Glomerular visceral epithelial cell (primary cell): ENCODE measurements around the gene ZBTB34.
"Not testable (repeated sequence)": the region's sequence is repeated elsewhere in the genome, so short reads cannot be mapped to it uniquely, and the experiment has no call there.

ENCODE experiments used
- DNase-seq: peaks from one replicate; pipeline ENCODE4 v3.0.0-alpha.2; 2016; ENCODE audit errors: extremely low spot score

ZBTB34 gene, protein sequence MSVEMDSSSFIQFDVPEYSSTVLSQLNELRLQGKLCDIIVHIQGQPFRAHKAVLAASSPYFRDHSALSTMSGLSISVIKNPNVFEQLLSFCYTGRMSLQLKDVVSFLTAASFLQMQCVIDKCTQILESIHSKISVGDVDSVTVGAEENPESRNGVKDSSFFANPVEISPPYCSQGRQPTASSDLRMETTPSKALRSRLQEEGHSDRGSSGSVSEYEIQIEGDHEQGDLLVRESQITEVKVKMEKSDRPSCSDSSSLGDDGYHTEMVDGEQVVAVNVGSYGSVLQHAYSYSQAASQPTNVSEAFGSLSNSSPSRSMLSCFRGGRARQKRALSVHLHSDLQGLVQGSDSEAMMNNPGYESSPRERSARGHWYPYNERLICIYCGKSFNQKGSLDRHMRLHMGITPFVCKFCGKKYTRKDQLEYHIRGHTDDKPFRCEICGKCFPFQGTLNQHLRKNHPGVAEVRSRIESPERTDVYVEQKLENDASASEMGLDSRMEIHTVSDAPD

DNA sequence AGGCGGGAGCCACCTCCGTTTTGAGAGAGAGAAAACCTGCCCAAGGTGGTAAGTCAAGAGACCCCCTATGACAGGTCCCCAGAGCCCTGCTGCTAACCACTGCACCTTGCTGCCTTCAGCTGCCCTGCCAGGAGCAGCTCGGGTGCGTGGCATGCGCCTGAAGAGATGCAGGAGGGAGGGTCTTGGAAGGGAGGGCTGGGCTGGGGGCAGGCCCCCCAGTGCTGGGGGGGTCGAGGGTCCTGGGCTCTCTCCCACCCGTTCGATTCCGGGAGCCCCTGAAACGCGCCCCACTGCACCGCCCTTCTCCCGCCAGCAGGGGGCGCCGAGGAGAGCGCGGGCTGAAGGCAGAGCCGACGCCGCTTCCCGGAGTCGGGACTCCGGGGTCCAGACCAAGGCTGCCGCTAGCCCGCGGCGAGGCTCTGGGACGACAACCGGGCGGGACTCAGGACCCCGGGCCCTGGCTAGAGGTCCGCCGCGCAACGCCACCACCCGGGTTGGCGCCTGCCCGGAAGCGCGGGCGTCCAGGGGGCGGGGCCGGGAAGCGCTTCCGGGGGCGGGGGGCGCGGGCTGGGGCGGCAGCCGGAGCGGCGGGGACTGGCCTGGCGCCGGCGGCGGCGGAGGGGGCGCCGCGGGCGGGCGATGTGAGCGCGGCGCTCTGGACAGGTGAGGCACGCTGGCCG, at the start of gene ZBTB34:
TSS of gene ZBTB34 (plus strand) at position 563 of the 680 bp plus-strand sequence. CDS start 18,761 bp downstream, outside the sequence.
- DNase-seq: peak; percentile 73

DNA sequence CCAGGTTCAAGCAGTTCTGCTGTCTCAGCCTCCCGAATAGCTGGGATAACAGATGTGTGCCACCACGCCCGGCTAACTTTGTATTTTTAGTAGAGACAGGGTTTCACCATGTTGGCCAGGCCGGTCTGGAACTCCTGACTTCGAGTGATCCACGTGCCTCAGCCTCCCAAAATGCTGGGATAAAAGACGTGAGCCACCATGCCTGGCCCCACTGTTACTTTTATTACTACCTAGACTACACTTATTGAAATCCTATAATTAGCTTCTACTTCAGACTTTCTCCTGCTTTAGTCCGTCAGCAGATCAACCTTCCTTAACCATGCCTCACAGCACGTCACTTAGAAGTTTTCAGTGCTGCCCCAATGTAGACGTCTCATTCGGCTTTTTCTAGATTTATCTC, 47.4 kb upstream of the ZBTB34 start:
- no peak for DNase-seq

DNA sequence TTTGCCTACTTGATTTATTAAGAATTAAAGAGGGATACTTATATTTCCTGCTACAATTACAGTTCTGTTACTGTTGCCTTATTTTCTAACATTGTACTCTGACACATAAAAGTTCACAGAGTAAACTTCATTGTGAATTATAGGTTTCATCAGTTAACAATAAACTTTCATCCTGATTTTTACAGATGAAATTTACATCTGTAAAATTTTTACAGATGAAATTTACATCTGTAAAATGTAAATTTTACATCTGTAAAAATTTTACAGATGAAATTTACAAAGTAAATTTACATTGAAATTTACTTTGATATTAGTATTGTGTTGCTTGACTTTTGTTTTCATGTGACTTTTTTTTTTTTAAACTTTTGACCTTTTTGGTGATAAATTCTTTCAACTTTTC, 46.3 kb upstream of the ZBTB34 start:
- DNase-seq: no peak

DNA sequence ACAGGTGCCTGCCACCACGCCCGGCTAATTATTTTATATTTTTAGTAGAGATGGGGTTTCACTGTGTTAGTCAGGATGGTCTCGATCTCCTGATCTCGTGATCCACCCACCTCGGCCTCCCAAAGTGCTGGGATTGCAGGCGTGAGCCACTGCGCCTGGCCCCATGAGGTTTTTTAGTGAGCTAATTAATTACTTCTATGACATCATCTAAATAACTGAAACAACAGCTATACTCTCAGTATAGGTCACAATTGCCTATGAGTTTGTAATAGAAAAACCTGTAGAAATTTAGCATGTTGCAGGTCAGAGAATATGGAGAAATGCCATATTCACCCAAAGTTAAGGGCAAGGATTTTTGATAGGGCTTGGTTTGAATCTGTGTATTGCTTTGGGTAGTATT, 42.8 kb upstream of the ZBTB34 start:
- not testable (repeated sequence) for DNase-seq

DNA sequence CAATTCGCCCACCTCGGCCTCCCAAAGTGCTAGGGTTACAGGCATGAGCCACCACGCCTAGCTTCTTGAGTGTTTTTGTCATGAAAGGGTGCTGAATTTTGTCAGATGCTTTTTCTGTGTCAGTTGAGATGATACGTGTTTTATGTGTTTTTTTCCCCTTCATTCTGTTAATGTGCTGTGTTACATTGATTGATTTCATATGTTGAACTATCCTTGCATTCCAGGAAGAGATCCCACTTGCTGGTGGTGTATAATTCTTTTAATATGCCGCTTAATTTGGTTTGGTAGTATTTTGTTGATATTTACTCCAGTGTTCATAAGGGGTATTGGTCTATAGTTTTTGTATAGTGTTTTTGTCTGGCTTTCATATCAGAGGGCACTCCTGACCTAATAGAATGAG, 42.0 kb upstream of the ZBTB34 start:
- no peak for DNase-seq

DNA sequence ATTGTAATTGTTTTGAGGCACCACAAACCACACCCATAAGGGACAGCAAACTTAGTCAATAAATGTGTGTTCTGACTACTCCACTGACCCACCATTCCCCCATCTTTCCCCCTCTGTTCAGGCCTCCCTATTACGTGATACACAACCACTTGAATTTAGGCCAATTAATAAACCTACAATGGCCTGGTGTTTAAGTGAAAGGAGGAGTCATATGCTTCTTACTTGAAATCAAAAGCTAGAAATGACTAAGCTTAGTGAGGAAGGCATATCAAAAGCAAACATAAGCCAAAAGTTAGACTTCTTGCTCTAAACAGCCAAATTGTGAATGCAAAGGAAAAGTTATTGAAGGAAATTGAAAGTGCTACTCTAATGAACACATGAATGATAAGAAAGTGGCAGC, 41.0 kb upstream of the ZBTB34 start:
- no peak for DNase-seq

DNA sequence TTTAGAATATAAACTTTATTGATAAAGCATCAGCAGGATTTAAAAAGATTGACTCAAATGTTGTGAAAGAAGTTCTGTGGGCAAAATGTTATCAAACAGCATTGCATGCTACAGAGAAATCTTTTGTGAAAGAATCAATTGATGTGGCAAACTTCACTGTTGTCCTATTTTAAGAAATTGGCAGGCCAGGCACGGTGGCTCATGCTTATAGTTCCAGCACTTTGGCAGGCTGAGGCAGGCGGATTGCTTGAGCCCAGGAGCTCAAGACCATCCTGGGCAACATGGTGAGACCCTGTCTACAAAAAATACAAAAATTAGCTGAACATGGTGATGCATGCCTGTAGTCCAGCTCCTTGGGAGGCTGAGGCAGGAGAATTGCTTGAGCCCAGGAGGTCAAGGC, 38.2 kb upstream of the ZBTB34 start:
- no peak for DNase-seq

DNA sequence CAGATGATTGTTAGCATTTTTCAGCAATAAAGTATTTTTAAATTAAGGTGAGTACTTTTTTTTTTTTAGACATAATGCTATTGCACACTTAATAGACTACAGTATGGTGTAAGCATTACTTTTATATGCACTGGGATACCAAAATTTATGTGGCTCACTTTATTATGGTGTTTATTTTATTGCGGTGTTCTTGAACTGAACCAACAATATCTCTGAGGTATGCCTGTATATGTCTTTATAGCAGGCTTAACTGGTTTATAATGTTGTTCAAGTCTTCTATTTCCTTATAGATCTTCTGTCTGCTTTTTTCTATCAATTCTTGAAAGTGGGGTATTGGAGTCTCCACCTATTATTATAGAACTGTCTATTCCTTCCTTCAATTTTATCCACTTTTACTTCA, 37.6 kb upstream of the ZBTB34 start:
- DNase-seq: no peak

DNA sequence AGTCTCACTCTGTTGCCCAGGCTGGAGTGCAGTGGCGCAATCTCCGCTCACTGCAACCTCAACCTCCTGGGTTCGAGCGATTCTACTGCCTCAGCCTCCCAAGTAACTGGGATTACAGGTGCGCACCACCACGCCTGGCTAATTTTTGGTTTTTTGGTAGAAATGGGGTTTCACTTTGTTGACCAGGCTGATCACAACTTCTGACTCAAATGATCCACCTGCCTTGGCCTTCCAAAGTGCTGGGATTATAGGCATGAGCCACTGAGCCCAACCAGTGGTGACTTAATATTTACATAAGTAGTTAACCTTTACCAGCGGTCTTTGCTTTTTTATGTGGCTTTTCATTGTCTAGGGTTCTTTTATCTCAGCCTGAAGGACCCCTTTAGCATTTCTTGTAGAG, 36.4 kb upstream of the ZBTB34 start:
- not testable (repeated sequence) for DNase-seq

DNA sequence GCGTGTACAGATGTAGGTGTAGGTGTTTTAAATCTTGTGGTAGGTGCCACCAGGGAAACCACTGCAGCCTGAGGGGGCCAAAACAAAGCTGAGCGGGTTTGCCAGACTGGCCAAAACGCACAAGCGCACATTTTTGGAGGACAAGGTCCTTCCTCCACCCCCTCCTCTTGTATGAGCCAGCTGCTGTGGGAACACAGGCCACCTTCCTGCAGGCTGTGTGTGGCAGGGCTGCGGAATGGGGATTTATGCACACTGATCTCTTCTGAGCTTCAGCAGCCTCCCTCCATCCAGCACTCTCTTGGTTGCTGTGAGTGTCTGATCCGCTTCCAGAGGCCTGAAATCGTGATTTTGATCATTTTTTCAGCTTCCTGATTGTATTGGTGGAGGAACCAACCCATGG, 33.2 kb upstream of the ZBTB34 start:
- no peak for DNase-seq

DNA sequence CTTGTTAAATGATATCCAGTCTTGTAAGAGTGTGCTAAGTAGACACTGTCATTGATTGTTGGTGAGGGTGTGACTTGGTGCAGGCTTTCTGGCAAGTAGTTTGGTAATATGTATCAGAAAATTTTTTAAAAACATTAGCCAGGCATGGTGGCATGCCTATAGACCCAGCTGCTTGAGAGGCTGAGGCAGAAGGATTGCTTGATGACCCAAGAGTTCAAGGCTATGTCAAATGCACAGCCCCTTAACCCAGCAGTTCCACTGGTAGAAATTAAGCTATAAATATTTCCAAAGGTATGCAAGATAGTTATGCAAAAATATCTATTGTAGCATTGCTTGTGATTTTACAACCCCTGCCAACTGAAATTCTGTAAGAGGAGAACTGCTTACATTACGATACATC, 31.4 kb upstream of the ZBTB34 start:
- no peak for DNase-seq

DNA sequence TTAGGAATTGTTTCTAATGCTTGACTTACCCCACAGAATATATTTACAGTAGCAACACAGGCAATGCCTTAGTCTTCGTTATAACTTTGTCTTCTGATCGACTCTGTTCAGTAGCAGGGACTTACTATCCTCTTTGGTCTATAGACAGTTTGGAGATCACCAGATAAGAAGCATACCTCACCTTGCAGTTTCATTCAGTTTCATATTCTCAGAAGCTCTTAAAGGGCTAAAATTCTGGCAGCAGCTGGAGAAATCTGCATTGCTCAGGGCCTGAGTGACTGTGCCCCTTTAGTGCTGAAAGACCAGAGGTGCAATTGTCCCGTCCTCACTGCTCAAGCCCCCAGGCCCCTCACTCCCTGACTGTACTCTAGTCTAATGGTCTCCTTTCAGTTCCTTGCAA, 29.6 kb upstream of the ZBTB34 start:
- no peak for DNase-seq

DNA sequence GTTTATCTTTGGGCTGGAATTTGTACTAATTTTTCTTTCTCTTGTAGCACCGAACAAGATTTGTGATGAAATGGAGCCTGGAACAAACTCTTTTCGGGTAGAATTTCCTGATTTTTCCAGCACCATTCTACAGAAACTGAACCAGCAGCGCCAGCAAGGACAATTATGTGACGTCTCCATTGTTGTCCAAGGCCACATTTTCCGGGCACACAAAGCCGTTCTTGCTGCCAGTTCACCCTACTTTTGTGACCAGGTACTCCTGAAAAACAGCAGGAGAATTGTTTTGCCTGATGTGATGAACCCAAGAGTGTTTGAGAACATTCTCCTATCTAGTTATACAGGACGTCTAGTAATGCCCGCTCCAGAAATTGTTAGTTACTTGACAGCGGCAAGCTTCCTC, 28.0 kb upstream of the ZBTB34 start:
- no peak for DNase-seq

DNA sequence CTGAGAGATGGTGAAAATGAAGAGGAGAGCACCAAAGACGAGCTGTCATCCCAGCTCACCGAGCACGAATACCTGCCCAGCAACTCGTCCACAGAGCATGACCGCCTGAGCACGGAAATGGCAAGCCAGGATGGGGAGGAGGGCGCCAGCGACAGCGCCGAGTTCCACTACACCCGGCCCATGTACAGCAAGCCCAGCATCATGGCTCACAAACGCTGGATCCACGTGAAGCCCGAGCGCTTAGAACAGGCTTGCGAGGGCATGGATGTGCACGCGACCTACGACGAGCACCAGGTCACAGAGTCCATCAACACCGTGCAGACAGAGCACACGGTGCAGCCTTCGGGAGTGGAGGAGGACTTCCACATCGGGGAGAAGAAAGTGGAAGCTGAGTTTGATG, 27.4 kb upstream of the ZBTB34 start:
- no peak for DNase-seq

DNA sequence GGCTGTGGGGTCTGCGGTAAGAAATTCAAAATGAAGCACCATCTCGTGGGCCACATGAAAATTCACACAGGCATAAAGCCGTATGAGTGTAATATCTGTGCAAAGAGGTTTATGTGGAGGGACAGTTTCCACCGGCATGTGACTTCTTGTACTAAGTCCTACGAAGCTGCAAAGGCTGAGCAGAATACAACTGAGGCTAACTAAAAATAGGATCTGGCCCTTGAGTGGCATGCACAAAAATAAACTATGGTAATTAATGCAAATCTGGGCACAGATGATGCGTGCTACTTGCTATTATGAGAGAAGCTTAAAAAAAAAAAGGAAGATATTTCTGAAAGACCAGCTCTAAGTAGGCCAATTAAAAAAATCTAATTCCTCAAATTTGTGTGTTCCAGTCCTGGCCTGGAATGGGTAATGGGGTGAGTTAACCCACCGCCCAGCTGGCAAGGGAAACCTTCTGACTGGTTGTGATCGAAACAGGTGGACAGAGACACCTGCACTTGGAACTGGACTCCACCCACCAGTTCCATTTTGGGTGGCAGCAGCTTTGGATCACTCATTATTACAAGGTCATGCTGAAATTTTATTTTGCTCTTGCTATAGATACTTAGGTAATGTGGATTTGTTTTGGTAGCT, 26.6 kb upstream of the ZBTB34 start:
- DNase-seq: no peak

DNA sequence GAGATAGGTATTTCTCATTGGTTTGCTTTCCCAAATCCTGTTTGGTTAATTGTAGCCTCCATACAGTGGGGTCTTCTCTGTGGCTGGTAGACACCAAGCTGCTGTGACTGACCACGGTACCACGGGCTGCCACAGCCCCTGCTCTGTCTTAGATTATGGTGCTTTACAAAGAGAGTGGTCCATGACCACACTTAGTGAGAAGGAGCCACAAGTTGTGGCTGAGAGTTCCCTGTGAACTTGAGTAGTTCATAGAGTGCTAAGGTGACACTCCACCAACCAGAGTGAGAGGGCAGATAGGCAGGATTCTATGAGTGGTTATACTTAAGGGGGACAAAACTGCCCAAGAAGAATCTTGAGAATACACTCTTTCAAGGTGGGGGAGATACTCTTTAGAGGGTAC, 25.8 kb upstream of the ZBTB34 start:
- no peak for DNase-seq

DNA sequence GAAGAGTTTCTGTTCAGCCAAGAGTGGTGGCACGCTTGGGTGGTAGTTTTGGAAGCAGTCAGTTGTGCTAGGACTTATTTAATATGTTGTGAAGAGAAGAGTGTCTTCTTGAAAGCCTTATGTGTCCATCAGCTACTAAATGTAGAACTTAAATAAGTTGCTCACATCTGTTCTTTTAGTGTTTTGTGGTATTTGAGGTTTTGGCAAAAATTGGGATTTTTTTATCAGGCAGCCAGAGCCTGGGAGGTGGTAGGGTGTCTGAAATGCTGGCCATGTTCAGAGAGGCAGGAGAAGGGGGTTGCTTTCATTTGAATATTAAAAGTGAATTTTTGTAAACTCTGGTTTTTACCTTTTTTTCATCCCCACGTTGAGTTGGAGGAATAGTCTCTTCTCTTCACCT, 24.2 kb upstream of the ZBTB34 start:
- DNase-seq: no peak

DNA sequence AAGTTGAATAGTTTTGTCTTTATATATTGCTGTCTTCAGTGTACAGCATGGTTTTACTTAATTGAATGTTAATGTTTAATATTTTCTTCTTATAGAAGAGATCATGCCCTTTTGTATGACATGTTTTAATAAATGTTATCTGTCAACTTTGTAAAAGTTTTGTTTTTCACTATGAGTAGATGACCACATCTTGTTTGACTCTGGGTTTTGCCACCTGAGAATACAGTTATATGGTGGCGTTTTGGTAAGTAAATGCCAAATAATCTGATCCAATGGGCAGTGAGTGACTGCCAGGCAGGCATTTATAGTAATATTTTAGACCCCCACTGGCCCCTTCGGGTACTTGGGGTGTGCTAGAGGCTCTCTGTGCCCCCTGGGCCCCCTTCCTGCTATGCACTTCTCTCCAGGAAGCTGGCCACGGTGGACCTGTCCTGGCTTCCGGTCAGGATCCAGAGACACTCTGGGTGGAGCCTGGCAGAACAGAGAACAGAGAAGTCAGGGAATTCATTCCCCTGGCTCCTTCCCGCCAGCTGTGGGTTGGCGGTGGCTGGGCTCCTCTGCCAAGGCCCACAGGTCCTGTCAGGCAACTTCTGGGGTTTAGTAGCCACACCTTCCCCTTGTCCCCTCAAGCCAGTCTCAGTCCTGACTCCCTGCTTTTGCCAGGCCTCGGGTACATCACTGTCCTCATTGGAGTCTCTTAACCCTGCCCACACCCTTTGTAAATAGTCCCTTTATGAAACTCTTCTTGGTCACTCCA, 22.2 kb upstream of the ZBTB34 start:
- no peak for DNase-seq

DNA sequence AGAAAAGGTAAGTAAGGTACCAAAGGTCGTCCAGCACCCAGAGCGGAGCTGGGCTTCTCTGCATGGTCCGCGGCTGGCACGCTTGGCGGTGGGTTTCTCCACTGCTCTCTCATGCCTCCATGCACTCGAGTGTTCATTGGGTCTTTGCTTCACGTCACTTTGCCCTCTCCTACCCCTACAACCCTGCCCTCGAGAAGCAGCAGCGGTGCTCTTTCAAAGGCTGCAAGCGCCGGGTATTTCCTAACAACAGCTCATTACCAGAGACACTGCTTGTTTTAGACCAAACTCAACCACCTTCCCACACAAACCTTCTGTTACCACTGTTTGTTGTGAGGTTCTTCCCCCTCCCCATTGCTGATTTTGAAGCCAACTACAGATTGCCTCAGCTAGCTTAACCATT, 21.5 kb upstream of the ZBTB34 start:
- DNase-seq: no peak

DNA sequence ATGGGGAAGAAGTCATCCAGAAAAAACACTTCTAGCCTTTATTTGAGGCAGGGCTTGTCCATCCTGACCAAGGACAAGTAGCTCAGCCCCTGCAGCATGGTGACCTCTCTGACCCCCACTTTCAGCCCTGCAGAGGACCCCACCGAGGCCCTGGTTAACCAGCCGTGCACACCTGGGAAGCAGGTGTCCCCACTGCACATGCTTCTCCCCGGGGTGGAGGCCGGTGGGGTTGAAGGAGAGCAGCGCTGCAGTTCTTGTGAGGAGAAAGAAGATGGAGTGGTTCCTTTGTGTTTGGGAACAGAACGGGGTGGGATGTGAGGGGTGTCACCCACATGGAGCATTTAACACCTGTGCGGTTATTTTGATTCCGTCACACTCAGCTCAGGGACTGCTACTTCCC, 21.1 kb upstream of the ZBTB34 start:
- DNase-seq: no peak

DNA sequence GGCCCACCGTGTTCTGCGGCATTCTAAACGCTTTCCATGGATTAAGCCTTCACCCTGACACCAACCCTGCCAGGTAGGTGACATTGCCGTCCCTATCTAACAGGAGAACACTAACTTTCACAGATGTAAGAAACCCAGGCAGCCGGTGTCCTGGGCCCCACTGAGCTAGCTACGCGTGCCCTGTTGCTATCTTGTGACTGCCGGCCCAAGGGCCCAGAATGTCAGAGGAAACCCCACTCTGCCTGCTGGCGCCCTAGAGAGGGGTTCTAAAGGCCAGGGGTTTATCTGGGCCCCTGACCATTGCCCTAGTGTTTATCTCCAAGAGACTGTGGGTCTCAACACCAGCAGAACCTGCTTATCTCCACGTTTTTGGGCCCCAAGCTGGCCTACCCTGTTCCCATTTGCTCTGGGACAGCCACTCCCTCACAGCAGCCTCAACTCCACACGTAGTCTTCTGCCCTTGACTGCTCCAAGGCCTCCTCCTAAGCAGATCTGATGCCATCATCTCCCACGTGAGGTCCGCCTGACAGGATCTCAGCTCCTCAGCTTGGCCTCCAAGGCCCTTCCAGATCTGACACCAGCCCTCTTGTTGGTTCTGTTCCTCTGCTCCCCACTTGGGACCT, 18.1 kb upstream of the ZBTB34 start:
- no peak for DNase-seq
